NCI-H524 (cell line): ENCODE data around the gene MLST8.

ENCODE experiments used
- DNase-seq, 2 experiments: peaks; one replicate each; lab custom pipeline; 2025; lab: John Stamatoyannopoulos, UW

MLST8 gene

GRCh38 chr16:2173916-2174315 lies 31.3 kb upstream of the MLST8 start:
- DNase-seq = no peak

- DNase-seq = no peak
Measured at GRCh38 chr16:2174396-2175131, 30.7 kb upstream of the MLST8 start.

- no peak for DNase-seq
Measured at GRCh38 chr16:2175454-2175853, 29.8 kb upstream of the MLST8 start.

GRCh38 chr16:2176047-2176446 lies 29.2 kb upstream of the MLST8 start:
- DNase-seq = no peak

GRCh38 chr16:2177101-2177500 lies 28.2 kb upstream of the MLST8 start:
- DNase-seq = no peak

GRCh38 chr16:2177561-2177960 lies 27.7 kb upstream of the MLST8 start:
- no peak for DNase-seq

GRCh38 chr16:2178321-2179106 lies 26.7 kb upstream of the MLST8 start:
- no peak for DNase-seq

- no peak for DNase-seq
Measured at GRCh38 chr16:2179107-2179501, 26.1 kb upstream of the MLST8 start.

GRCh38 chr16:2179576-2179975 lies 25.7 kb upstream of the MLST8 start:
- DNase-seq = no peak

- DNase-seq = no peak
Measured at GRCh38 chr16:2180461-2180860, 24.8 kb upstream of the MLST8 start.

- no peak for DNase-seq
Measured at GRCh38 chr16:2180962-2181923, 24.0 kb upstream of the MLST8 start.

- no peak for DNase-seq
Measured at GRCh38 chr16:2181952-2182351, 23.3 kb upstream of the MLST8 start.

GRCh38 chr16:2183671-2184070 lies 21.6 kb upstream of the MLST8 start:
- no peak for DNase-seq

- no peak for DNase-seq
Measured at GRCh38 chr16:2184346-2184745, 20.9 kb upstream of the MLST8 start.

- no peak for DNase-seq
Measured at GRCh38 chr16:2184962-2185361, 20.3 kb upstream of the MLST8 start.

GRCh38 chr16:2186064-2186463 lies 19.2 kb upstream of the MLST8 start:
- DNase-seq = no peak

- DNase-seq = no peak
Measured at GRCh38 chr16:2186505-2186904, 18.7 kb upstream of the MLST8 start.

- no peak for DNase-seq
Measured at GRCh38 chr16:2187212-2187611, 18.0 kb upstream of the MLST8 start.

- DNase-seq = no peak
Measured at GRCh38 chr16:2188395-2188794, 16.9 kb upstream of the MLST8 start.

GRCh38 chr16:2189252-2189893 lies 15.9 kb upstream of the MLST8 start:
- no peak for DNase-seq

GRCh38 chr16:2190002-2190658 lies 15.1 kb upstream of the MLST8 start:
- no peak for DNase-seq
